ENCODE results near the gene DPP4. TPM values are rescaled to one million over a fixed set of nuclear protein-coding genes. Genes with fewer than 3 reads are reported as not detected.

The DPP4 gene
- total RNA-seq, 2 experiments from 2014 or later: 116 to 152 TPM

- Mint-ChIP-seq H3K4me1 (peaks cover 72% of the 10 kb centered on the region), H3K36me3 (ENCODE audit: low read depth) (peaks cover 84% of the 10 kb centered on the region), H3K27me3 (no peaks in the 10 kb centered on the region), H3K4me3 (no peak overlapping the region), H3K27ac (peak overlapping the region; percentile 58), H3K9me3 (peaks cover 14% of the 10 kb centered on the region)
- ChIA-PET CTCF (interaction anchor here (1.1 kb wide), 1 partner anchor 10 kb away, joined by 4 read pairs; no protein-coding TSS in a partner anchor), POLR2A (interaction anchor here (0.6 kb wide), 1 partner anchor 10 kb away, joined by 13 read pairs; no protein-coding TSS in a partner anchor)
- no peak for DNase-seq
Measured at GRCh38 chr2:162006337-162006736, 67.7 kb downstream of the DPP4 start.

- CTCF ChIA-PET: interaction anchor here (1.3 kb wide), 1 partner anchor 11 kb away, joined by 3 read pairs; no protein-coding TSS in a partner anchor
- H3K4me3 Mint-ChIP-seq: no peak overlapping the region
- peak overlapping the region; percentile 27 for H3K27ac Mint-ChIP-seq
Measured at GRCh38 chr2:162004031-162004430, 70.0 kb downstream of the DPP4 start.

GRCh38 chr2:162002623-162003235, 71.3 kb downstream of the DPP4 start:
- peak overlapping the region; percentile 65 for H3K27ac Mint-ChIP-seq
- ChIA-PET POLR2A (no interaction called here), CTCF (interaction anchor here (0.7 to 2.2 kb wide), 4 partner anchors 9 to 214 kb away, joined by 3 to 8 read pairs (median 4); no protein-coding TSS in a partner anchor)
- H3K27me3 Mint-ChIP-seq: no peaks in the 10 kb centered on the region
- DNase-seq: no peak
- peaks cover 87% of the 10 kb centered on the region for H3K36me3 Mint-ChIP-seq (ENCODE audit: low read depth)
- H3K9me3 Mint-ChIP-seq: peaks cover 18% of the 10 kb centered on the region
- peaks cover 70% of the 10 kb centered on the region for H3K4me1 Mint-ChIP-seq
- H3K4me3 Mint-ChIP-seq: no peak overlapping the region

More at GRCh38 chr2:162004031-162004430, 70.0 kb downstream of the DPP4 start:
- H3K27me3 Mint-ChIP-seq: no peaks in the 10 kb centered on the region
- peaks cover 87% of the 10 kb centered on the region for H3K36me3 Mint-ChIP-seq (ENCODE audit: low read depth)
- H3K4me1 Mint-ChIP-seq: peaks cover 69% of the 10 kb centered on the region
- no peak for DNase-seq
- H3K9me3 Mint-ChIP-seq: peaks cover 21% of the 10 kb centered on the region
- POLR2A ChIA-PET: no interaction called here

- H3K27ac Mint-ChIP-seq: peak overlapping the region; percentile 39
- H3K36me3 Mint-ChIP-seq (ENCODE audit: low read depth): peaks cover 93% of the 10 kb centered on the region
- peaks cover 81% of the 10 kb centered on the region for H3K4me1 Mint-ChIP-seq
- H3K4me3 Mint-ChIP-seq: no peak overlapping the region
- H3K9me3 Mint-ChIP-seq: peaks cover 21% of the 10 kb centered on the region
- POLR2A ChIA-PET: no interaction called here
- no peak for DNase-seq
- CTCF ChIA-PET: interaction anchor here (2.2 to 2.4 kb wide), 2 partner anchors 12 to 23 kb away, joined by 7 to 8 read pairs; no protein-coding TSS in a partner anchor
- H3K27me3 Mint-ChIP-seq: no peaks in the 10 kb centered on the region
Measured at GRCh38 chr2:162000431-162000830, 73.6 kb downstream of the DPP4 start.

- ChIA-PET CTCF (interaction anchor here (0.5 to 2.4 kb wide), 6 partner anchors 11 to 75 kb away, joined by 3 to 7 read pairs (median 4); no protein-coding TSS in a partner anchor), POLR2A (no interaction called here)
- no peaks in the 10 kb centered on the region for H3K27me3 Mint-ChIP-seq
- DNase-seq: no peak
- H3K4me1 Mint-ChIP-seq: peaks cover 87% of the 10 kb centered on the region
- no peak overlapping the region for H3K4me3 Mint-ChIP-seq
- peaks cover 21% of the 10 kb centered on the region for H3K9me3 Mint-ChIP-seq
- peaks cover 96% of the 10 kb centered on the region for H3K36me3 Mint-ChIP-seq (ENCODE audit: low read depth)
- no peak overlapping the region for H3K27ac Mint-ChIP-seq
Measured at GRCh38 chr2:161999321-161999720, 74.7 kb downstream of the DPP4 start.

- CTCF ChIA-PET: interaction anchor here (0.5 to 2.4 kb wide), 7 partner anchors 12 to 76 kb away, joined by 3 to 7 read pairs (median 3); no protein-coding TSS in a partner anchor
- no peak for DNase-seq
- H3K9me3 Mint-ChIP-seq: peaks cover 17% of the 10 kb centered on the region
- H3K27me3 Mint-ChIP-seq: no peaks in the 10 kb centered on the region
- POLR2A ChIA-PET: no interaction called here
- H3K27ac Mint-ChIP-seq: no peak overlapping the region
- peaks cover 96% of the 10 kb centered on the region for H3K36me3 Mint-ChIP-seq (ENCODE audit: low read depth)
- peaks cover 87% of the 10 kb centered on the region for H3K4me1 Mint-ChIP-seq
- H3K4me3 Mint-ChIP-seq: no peak overlapping the region
Measured at GRCh38 chr2:161998857-161999256, 75.2 kb downstream of the DPP4 start.

DNA sequence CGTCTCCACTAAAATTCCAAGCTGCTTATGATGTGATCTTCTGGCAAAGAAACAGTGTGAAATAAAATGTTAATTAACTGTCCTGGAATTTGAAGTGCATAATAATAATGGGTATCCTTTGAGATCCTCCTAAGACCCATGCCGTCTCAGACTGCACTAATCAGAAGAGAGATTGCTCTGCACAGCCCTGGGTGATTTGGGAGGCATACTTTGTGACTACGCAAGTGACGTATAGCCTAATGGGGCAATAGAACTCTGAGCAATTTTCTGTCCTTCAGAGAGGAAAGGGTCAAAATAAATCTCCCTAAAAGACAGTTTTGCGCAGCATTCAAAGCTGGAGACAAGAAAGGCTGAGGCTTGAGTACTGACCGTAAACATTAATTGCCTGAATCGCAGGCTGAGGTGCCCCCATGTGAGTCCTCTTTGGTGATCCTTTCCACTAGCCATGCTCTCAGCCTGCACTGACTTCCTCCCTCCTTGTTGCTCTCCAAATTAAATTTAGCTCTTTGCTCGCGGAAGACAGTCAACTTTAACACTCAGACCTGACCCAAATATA, 76.0 kb downstream of the DPP4 start:
- Mint-ChIP-seq H3K36me3 (ENCODE audit: low read depth) (peaks cover 94% of the 10 kb centered on the region), H3K4me1 (peaks cover 88% of the 10 kb centered on the region), H3K4me3 (no peak overlapping the region), H3K27ac (peak overlapping the region; percentile 77), H3K9me3 (peaks cover 13% of the 10 kb centered on the region), H3K27me3 (no peaks in the 10 kb centered on the region)
- ChIA-PET POLR2A (no interaction called here), CTCF (interaction anchor here (0.7 to 2.4 kb wide), 5 partner anchors 10 to 61 kb away, joined by 3 to 7 read pairs (median 3); no protein-coding TSS in a partner anchor)
- DNase-seq: no peak

- Mint-ChIP-seq H3K4me1 (peaks cover 86% of the 10 kb centered on the region), H3K9me3 (peaks cover 6% of the 10 kb centered on the region), H3K27ac (peak overlapping the region; percentile 96), H3K27me3 (no peaks in the 10 kb centered on the region), H3K4me3 (peak overlapping the region; percentile 69), H3K36me3 (ENCODE audit: low read depth) (peaks cover 82% of the 10 kb centered on the region)
- ChIA-PET CTCF (interaction anchor here (0.5 to 4.4 kb wide), 9 partner anchors 10 to 1581 kb away, joined by 3 to 28 read pairs (median 4); no protein-coding TSS in a partner anchor), POLR2A (no interaction called here)
- DNase-seq: peak; percentile 54
Measured at GRCh38 chr2:161995553-161996016, 78.4 kb downstream of the DPP4 start.

DNA sequence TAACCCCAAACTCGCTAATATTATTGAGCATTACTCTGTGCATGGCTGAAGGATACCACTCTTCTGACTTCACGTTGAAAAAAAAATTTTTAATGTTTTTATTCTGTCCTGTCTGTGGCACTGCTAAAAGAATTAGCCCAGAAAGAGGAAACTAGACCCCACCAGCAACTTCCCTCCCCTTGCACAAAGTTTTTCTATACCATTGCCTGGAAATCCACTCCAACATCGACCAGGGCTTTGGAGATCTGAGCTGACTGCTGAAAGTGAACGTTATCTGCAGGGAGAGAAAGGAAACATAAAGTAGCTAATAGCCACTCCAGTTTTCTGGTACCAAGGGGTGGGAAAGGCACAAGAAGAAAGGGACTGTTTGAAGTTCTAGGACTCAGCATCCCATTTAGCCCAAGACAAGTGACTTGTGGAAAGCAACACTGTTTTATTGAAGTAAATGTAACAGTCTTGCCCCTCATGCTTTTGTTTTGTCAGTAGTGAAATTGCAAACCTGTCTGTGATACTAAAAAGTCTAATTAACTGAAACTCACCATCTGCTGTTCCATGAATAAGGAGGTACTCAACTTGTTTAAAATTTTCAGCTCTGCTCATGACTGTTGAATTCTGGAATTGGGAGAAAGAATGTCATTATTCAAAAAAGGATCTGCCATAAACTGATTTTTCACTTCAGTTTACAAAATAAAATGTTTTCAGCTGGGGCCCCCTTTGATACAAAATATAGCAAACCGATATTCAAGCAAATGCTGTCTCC, 79.1 kb downstream of the DPP4 start:
- Mint-ChIP-seq H3K4me3 (peak overlapping the region; percentile 69), H3K9me3 (peaks cover 5% of the 10 kb centered on the region), H3K27ac (peak overlapping the region; percentile 96), H3K36me3 (ENCODE audit: low read depth) (peaks cover 80% of the 10 kb centered on the region), H3K27me3 (no peaks in the 10 kb centered on the region), H3K4me1 (peaks cover 85% of the 10 kb centered on the region)
- DNase-seq: no peak
- POLR2A ChIA-PET: no interaction called here
- CTCF ChIA-PET: interaction anchor here (1.1 to 4.4 kb wide), 6 partner anchors 13 to 40 kb away, joined by 3 to 28 read pairs (median 4); no protein-coding TSS in a partner anchor

DNA sequence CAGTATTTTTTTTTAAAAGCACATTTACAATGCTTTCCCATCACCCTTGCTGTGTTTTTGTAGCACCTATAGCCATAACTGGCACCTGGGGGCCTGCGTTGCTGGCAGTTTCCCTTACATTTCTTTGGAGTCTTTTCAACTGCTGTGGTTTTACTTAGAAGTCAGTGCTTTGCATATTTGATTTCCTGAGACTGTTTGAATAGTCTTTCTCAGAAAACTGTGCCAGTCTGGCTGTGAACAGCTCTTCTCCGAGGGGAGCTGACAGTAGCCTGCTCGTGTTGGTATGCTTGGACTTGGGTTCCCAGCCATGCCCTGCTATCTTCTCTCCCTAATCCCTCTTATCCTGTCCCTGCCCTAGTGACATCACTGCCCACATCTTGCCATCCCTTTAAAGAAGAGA, 81.5 kb downstream of the DPP4 start:
- DNase-seq: peak; percentile 79
- Mint-ChIP-seq H3K27me3 (no peaks in the 10 kb centered on the region), H3K4me1 (peaks cover 77% of the 10 kb centered on the region), H3K9me3 (peaks cover 5% of the 10 kb centered on the region), H3K27ac (peak overlapping the region; percentile 96), H3K4me3 (peak overlapping the region; percentile 78), H3K36me3 (ENCODE audit: low read depth) (peaks cover 77% of the 10 kb centered on the region)
- POLR2A ChIA-PET: interaction anchor here (1.4 to 2.0 kb wide), 3 partner anchors 20 to 81 kb away, joined by 3 to 21 read pairs (median 8); partner anchors contain the start of gene DPP4
- CTCF ChIA-PET: interaction anchor here (0.8 to 4.4 kb wide), 7 partner anchors 11 to 161 kb away, joined by 3 to 28 read pairs (median 3); no protein-coding TSS in a partner anchor

- POLR2A ChIA-PET: interaction anchor here (1.8 to 2.0 kb wide), 2 partner anchors 38 to 82 kb away, joined by 8 to 21 read pairs; partner anchors contain the start of gene DPP4
- peak overlapping the region; percentile 96 for H3K27ac Mint-ChIP-seq
- no peak overlapping the region for H3K4me3 Mint-ChIP-seq
Measured at GRCh38 chr2:161991991-161992390, 82.0 kb downstream of the DPP4 start.

GRCh38 chr2:161990741-161991140, 83.3 kb downstream of the DPP4 start:
- peaks cover 75% of the 10 kb centered on the region for H3K36me3 Mint-ChIP-seq (ENCODE audit: low read depth)
- no peaks in the 10 kb centered on the region for H3K27me3 Mint-ChIP-seq
- no peak overlapping the region for H3K4me3 Mint-ChIP-seq
- no peak overlapping the region for H3K27ac Mint-ChIP-seq
- ChIA-PET POLR2A (no interaction called here), CTCF (no interaction called here)
- H3K9me3 Mint-ChIP-seq: peaks cover 12% of the 10 kb centered on the region
- DNase-seq: no peak
- H3K4me1 Mint-ChIP-seq: peaks cover 61% of the 10 kb centered on the region

More at GRCh38 chr2:161991991-161992390, 82.0 kb downstream of the DPP4 start:
- H3K4me1 Mint-ChIP-seq: peaks cover 73% of the 10 kb centered on the region
- CTCF ChIA-PET: interaction anchor here (0.8 to 4.4 kb wide), 3 partner anchors 12 to 46 kb away, joined by 3 to 28 read pairs (median 3); no protein-coding TSS in a partner anchor
- H3K27me3 Mint-ChIP-seq: no peaks in the 10 kb centered on the region
- no peak for DNase-seq
- peaks cover 7% of the 10 kb centered on the region for H3K9me3 Mint-ChIP-seq
- H3K36me3 Mint-ChIP-seq (ENCODE audit: low read depth): peaks cover 75% of the 10 kb centered on the region

All from activated CD4-positive, alpha-beta T cell treated with anti-CD3 and anti-CD28 coated beads, Interleukin-2, amount 10 ng/mL, durations not matched to agents 7 days and 5 days (primary cell).